ENCODE results near the gene SCN3B.

SCN3B gene

DNA sequence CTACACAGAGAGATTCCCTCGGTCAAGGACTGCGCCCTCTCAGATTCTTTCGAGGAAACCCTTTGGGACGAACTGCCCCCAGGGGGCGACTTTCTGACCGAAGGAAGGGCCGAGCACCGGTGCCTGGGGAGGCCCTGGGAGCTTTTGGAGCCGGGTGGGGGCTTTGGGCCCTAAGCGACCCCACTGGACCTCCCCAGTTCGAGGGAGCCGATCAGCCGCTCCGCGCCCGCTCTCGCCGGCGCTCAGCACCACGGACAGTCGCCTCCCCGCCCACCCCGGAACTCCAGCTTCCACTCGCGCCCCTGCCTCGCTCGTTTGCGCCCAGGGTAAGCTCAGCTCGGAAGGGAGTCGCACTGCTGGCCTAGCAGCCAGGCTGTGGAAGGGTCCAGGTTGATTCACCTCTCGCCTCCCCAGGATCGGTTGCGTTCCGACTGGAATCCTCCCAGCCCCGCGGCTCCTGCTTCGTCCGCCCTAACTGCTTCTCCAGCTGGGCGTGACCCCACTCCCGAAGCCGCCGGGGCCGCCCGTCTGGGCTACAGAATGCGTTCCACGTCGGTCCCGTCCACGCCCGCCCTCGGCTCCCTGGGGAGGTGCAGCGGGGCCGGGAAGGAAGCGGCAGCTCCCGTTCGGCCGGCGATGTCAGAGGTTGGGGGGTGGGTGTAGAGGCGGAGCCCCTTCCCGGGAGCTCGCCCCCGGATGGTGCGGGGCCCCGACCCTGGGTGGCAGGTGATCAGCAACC lies 428 bp downstream of the SCN3B start:
- DNase-seq (ENCODE audit: low read depth) = peak; percentile 8

DNA sequence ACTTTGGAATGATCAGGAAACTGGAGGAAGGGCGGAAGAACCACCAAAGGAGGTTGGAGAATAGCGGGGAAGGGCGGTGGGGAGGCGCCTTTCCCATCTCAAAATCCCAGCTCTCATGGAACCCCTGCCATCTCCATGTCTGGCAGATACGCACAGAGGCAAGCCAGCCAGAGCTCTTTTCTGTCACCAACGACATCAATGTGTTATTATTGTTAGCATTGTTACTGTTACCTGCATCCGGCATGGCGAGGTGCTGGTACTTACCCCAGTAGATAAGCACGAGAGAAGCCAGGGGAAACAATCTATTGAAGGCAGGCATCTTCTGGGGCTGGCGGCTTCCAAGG lies 969 bp downstream of the SCN3B start:
- DNase-seq (ENCODE audit: low read depth) = no peak

DNA sequence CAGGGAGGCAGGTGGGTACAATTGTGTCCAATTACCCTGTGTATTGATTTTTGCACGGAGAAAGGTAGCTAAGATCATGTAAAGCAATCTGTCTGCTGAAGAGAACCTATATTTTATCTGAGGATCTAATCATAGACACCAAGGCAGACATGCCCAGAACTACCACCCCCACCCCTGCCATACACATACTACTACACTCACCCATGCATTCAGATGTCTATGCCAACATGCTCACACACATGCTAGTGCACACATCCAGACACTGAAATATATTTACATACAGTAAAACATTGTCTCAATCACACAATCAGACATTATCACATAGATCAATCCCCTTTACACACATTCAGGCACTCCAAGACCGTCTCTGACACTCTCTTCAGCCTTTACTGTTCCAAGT lies 1.8 kb downstream of the SCN3B start:
- DNase-seq (ENCODE audit: low read depth) = no peak

DNA sequence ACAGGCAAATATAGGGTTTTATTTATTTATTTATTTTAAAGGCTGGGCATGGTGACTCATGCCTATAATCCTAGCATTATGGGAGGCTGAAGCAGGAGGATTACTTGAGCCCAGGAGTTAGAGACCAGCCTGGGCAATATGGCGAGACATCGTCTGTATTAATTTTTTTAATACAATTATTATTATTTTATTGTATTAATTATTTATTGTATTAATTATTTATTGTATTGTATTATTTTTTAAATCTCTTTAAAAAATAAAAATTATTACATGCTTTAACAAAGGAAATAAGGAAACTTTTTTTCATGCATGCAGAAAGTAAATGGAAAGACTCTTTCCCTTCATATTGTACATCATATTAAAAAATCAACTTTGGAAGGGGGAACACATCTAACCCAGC lies 3.5 kb downstream of the SCN3B start:
- no peak for DNase-seq (ENCODE audit: low read depth)

DNA sequence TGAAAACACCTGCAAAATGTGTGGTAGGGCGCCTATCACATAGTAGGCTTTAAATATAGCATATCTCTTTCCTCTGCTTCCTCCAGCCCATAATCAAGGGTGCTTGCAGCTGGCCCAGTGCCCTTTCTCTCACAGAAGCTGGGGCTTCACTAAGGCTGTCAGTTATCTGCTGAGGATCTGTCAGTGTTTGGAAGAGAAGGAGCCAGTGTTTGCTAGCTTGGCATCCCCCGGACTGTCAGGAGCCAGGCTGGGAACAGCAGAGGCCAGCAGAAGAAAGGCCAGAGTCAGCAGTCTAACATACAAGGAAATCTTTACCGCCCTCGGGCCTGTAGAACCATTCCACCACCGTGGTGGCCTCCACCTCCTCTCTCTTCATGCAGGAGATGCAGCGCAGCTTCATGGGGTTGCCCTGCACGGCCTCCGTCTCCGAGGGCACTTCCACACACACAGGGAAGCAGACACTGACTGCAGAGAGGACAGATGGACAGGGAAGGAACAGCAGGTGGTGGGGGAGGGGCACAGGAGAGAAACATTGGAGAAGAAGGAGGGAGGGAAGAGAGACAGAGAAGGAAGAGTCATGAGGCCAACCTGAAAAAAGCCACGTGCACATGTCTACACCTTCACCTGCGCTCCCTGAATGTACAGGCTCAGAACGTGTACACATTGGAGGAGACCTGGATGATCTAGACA lies 9.0 kb downstream of the SCN3B start:
- no peak for DNase-seq (ENCODE audit: low read depth)

DNA sequence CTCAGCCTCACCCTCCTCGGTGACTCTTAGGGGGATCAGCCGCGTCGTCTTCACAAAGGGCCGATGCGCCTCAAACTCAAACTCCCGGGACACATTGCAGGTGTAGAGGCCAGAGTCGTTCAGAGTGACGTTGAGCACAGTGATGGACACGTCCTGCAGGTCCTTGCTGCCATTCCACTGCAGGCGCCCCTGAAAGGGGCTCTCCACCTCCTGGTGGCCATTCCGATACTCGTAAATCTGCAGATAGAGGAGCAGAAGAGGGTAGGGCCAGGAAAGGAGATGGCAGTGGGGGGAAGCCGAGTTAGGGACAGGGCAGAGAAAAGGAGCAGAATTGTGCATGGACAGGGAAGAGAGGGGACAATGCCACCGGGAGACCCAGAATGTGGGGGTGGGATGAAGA lies 12.0 kb downstream of the SCN3B start:
- DNase-seq (ENCODE audit: low read depth) = no peak

DNA sequence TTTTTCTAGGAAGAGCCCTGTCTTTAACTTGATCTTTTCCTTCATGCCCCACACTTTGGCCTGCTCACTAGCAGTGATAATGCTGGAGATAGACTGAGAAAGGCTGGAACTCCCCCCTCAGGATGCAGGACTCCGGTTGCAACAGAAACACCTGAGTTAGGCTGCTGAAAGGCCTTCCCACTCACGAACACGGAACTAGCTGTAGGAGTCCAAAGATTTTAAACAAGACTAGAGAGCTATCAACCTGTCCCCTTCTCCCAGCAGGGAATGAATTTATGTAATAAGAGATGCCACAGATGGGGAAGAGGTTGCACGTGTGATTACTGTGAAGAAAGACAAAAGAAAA lies 13.0 kb downstream of the SCN3B start:
- no peak for DNase-seq (ENCODE audit: low read depth)

DNA sequence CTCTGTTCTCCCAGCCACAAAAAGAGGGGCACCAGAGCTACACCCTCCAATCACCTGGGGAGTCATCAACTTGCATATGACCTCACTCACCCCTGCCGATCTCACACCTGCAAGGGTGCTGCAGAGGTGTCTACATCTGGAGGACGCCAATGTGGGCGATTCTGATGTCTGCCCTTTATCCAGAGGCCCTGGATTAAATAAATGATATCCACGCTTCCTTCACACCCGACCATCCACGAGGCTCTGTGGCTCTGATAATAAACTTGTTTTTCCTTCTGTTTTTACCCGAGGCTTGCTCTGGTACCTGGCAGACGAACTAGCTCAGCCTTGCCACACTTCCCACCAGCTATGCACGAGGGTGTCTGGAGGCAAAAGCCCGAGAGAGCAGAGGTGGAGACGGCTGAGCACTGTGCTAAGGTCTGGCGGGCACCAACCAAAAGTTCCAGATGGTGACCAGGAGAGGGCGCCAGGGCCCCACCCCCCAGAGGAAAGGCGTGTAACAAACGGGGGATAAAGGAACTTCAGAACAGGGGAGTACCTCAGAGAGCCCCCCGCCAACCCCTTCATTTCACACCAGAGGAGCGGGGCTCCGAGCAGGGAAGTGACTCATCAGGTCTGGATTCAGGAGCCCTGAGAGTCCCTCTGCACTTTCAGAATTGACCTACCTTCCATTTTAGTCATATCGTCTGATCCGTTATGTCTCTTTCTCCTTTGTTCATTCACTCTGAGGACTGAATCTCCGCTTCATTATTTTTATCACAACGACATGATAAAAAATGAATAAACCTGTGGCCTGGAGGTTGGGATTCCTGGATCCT lies 13.5 kb downstream of the SCN3B start:
- no peak for DNase-seq (ENCODE audit: low read depth)

DNA sequence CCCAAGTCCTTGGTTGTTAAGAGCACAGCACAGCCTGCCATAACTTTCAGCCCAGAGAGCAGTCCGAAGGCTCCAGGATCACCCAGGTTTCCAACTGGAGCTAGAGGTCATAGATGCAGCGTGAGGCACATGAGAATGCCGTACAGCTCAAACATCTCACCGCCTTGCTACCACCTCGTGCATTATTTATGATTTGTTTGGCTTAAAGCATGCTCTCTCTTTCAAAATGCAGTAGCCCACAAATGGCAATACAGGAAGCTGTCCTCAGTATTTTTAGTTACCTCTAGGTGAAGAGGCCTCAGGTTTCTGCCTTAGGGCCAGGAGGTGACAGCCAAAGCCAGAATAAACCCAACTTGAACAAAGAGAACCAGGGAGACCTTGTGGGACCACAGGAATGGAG lies 14.4 kb downstream of the SCN3B start:
- DNase-seq (ENCODE audit: low read depth) = no peak

DNA sequence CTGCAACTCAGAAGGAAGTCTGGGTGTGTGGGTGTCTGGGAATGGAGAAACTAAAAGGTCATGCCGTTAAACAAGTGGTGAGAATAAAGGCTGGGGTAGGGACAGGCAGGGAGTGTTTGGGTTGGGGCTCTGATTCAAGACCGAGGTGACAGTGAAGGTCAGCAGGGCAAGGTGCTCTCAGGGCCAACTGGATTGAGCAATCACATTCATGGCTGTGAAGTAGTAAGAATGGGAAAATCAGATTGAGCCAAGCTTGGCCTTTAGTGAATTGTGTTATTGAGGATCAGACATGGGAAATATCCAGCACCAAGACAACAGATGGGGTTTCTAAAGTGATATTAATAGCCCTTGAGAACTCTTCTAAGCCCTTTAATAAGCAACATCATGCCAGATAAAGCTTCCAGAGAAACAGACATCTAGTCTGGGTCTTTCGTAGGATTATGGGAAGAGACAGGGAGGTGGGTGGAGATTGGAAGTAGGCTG lies 24.3 kb downstream of the SCN3B start:
- no peak for DNase-seq (ENCODE audit: low read depth)

DNA sequence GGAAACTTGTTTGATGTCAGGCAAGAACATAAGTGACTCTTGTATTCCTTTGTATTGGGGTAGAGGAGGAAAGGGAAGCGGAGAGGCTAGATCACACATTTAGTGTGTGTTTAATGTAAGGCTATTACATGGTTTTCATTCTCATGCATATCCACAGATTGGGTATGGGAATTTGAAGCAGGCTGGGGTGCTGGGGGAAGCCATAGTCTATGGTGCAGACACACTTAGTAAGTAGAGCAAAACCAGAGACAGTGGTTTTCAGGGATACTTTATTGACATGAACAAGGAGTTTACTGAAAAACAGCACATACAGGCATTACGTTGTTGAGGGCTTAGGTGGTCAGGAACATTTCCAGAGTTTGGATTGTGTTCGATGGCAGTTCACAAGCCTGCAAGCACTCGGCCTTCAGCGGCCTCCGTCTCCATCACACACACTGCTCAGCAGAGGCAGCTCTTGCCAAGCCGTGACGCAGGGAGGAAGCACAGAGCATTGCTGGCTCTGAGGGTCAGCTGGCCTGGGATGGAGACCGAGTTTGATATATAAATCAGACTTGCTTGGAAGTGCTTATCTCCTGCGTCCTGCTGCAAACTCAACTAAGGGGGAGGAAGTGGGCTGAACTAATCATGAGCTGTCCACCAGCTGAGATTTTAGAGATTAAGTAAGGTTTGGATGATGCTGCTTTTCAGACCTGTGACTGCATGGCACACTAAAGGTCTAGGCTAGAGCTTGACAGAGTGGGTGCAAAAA lies 25.3 kb downstream of the SCN3B start:
- no peak for DNase-seq (ENCODE audit: low read depth)

DNA sequence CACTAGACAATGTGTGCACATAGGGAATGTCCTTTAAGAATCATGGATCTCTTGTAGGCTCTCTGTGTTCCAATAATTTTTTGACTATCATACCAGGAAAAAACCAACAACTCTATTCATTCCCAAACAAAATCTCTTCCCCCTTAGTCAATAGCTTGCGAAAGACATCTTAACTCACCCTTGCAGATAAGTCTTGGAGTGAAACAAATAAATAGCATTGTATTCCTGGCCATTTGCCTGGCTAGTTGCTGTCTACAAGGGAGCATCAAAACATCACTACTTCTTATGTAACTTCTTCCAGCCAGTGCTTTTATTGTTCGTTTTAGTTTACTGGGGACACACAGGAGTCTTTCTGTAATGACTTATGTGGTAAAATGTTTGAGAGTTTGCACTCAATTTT lies 29.4 kb downstream of the SCN3B start:
- DNase-seq (ENCODE audit: low read depth) = no peak

DNA sequence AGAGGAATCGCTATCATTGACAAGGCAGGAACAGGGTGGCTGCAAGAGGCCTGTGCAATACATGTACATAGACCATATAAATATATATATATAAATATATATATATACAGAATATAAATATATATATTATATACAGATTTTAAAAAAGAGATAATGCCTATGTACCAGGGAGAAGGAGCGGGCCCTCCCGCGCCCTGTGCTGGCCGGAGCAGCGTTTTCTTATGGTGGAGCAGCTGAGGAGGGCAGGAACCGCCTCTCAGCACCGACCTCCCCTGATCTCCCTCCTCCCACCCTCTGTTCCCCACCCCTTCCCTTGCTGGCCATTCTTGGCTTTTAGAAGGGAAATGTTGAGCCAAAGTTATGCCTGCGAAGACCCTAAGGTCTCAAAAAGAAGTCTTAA lies 31.8 kb downstream of the SCN3B start:
- DNase-seq (ENCODE audit: low read depth) = no peak

DNA sequence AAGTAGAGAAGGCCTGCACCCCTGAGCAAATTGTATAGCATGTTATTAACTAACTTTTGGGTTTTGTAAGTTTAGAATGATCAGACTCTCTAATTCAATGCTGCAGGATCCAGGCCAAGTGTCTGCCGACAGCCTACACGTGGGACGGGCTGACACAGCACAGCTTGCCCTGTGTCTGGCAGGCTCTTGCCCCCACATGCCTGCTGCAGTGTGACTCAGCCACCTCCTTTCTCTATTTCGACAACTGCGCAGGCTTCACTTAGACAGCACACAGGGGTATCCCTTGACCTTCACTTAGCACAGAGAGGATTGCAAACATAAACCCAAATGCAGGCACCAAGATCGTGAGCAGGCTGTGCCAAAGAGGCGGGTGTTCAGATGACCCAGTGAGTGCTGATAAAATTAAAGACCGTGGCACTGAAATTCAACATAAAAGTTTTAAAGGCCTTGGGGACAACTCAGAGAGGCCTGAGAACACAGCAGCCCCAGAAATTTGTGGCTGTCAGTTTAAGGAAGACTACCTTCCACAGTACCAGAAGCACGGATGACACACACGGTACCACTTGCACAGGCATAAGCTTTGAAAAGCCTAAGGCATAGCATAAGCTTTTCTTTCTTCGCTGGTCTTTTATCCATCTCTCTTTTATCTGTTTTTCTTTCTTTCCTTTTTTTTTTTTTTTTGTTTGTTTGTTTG lies 37.8 kb downstream of the SCN3B start:
- DNase-seq (ENCODE audit: low read depth) = no peak

DNA sequence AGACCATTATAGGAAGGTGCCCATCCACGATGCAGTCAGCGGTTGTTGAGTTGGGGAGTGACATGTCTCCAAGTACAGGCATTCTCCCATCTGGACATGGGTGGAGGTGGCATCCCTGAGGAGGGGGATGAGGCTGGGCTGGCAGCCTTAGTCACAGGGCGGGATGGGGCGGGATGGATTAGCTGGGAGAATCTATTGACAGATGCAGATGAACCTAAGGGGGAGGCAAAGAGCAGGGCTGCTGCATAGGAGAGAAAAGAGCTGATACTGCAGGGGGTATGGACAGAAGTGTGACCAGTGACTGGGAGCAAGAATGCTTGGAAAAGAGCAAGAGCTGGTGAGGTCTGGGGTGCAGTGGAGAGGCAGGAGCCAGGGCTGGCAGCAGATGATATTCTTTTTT lies 42.7 kb downstream of the SCN3B start:
- DNase-seq (ENCODE audit: low read depth) = no peak

DNA sequence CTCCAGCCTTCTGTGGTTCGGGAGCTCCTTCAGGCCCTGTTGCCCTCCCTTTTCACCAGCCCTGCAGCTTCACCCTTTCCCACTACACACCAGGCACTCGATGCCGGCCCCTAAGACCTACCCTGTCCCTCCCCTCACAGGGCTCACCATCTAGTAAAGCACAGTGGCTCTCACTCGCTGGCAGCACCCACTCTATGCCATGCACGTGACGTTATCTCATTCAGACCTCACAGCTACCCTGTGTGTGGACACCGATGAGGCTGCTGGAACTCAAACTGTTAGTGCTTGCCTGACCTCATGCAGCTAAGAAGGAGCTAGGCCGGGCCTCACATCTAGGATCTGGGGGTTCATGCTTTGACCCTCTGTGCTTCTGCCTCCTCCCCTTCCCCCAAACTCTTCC lies 45.5 kb downstream of the SCN3B start:
- no peak for DNase-seq (ENCODE audit: low read depth)

DNA sequence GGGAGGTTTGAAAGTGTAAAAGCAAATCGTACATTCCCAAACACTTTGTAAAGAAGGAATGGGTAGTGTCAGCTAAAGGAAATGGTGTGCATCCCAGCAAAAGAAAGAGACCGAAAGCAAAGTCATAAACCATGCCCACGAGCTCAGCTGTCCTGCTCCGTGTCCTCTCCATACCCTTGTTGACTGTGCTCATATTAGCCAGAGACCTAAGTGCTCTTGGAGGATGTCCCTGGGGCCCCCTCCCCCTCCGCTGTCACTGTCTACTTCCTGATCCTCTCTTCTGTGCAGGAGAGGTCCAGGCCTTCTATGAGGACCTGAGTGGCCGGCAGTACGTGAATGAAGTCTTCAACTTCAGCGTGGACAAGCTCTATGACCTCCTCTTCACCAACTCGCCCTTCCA lies 46.1 kb downstream of the SCN3B start:
- no peak for DNase-seq (ENCODE audit: low read depth)

DNA sequence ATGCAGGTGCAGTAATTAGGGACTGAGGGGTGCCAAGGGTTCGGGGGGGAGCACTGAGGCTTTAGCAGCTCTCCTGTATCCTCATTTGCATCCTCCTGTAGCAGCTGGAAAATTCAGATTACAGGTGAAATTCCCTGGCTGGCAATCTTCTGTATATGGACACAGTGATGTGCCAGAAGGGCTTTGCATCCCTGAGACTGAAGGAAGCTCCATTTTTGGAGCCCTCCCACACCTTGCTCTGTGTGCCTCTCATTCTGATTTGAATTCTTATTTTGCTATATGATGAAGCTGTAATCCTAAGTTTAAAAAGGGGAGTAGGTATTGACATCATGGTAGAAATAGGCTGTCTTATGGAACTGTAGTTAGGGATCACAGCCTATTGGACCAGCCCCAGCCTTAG lies 46.6 kb downstream of the SCN3B start:
- DNase-seq (ENCODE audit: low read depth) = no peak

DNA sequence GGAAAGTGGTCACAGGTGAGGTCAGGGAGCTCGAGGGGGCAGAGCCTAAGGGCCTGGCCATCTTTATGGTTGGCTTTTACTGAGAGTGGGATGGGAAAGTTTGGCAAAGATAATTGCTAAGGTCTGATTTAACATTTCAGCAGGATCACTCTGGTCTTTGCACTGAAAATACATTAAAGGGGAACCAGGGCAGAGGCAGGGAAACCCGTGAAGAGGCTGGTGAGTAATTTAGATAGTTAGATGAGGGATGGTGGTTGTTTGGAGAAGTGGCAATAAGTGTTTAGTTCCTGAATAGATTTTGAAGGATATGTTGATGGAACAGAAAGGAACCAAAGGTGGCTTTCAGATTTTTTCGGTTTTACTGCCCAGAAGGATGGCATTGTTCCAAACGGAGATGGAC lies 50.8 kb downstream of the SCN3B start:
- no peak for DNase-seq (ENCODE audit: low read depth)

DNA sequence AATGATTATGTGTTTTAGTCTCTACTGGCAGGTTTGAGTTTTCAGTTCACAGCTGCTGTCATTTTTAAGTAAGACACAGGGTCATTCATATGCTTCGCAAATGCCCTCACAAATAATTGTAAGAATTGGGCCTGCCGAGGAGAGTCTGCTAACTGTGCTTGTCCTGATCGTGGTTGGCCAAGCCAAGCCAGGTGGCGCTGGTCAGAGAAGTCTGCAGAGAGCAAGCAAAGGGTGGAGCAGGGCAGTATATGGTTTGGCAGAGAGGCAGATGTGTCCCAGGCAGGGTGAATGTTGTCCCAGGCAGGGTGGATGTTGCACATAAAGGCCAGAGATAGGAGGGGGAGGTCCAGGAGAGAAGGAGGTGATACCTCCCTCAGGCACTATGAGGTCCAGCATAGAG lies 52.7 kb downstream of the SCN3B start:
- DNase-seq (ENCODE audit: low read depth) = no peak

DNA sequence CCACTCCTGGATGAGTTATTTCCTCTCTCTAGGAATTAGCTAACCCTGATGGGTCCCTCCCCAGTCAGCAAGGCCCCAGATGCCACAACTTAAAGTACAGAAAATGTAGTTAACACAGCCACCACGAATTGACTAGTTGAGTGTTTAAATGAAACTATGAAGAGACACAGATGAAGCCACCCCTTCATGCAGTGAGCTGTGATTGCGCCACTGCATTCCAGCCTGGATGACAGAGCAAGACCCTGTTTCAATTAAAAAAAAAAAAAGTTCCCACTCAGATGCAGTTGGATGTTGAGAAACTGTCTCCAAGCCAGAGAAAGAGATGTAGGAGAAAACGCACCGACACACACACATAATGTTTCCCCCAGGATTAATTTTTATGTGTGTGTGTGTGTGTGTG lies 53.3 kb downstream of the SCN3B start:
- no peak for DNase-seq (ENCODE audit: low read depth)

DNA sequence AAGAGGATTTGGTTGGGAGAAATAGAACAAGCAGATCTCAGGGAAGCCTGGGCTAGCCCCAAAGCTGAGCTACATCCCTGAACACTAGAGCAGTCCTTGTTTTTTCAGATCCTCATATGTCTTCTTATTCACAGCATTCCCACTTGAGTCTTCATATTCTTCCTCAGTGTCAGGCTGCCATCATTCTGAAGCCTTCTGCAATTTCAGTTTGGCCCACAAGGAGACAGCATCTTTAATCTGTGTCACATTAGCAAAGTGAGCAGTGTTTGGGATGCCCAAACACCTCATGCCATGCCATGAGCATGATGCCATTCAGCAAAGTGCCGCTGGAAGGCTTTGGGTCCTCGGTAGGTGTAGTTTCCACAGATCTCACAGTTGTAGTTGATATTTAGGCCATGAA lies 56.6 kb downstream of the SCN3B start:
- no peak for DNase-seq (ENCODE audit: low read depth)
